H1 (cell line): ENCODE results near the gene TLL1. TPM values are rescaled to one million over a fixed set of nuclear protein-coding genes. Genes with fewer than 3 reads are reported as not detected.

ENCODE experiments used
- CTCF ChIA-PET: fragments of 300-600 bp; sonication (Branson Sonifier 250); formaldehyde crosslinking; loops from one replicate; lab custom pipeline; 2021; ENCODE audit not compliant: partially characterized antibody; lab: Charles Lee
- POLR2A ChIA-PET: fragments of 300-600 bp; sonication (Branson Sonifier 250); formaldehyde crosslinking; loops from one replicate; lab custom pipeline; 2021; ENCODE audit warnings: inconsistent platforms; ENCODE audit not compliant: partially characterized antibody; lab: Charles Lee
- DNase-seq, 2 experiments: peaks; one replicate each; pipeline versions ENCODE4 v3.0.0 to v3.0.0-alpha.2; 2010 to 2022; ENCODE audit warnings: low spot score in 2 of 2, low read depth in 1 of 2, mixed read lengths in 1 of 2
- FAIRE-seq: peaks from 2 replicates; lab custom pipeline; 2011; peaks lifted over from hg19 to GRCh38; lab: Jason Lieb, UNC
- H2AFZ ChIP-seq: 2 replicates; pipeline ENCODE4 v1.8.1; 2012; ENCODE audit warnings: low read length, inconsistent platforms
- H2AK5ac ChIP-seq: 2 replicates; pipeline ENCODE4 v1.6.1; 2013; ENCODE audit warnings: low read depth, low read length
- H2BK120ac ChIP-seq: replicated peaks from 2 replicates; pipeline ENCODE3; 2013; ENCODE audit warnings: low read depth, low read length, inconsistent platforms
- H2BK12ac ChIP-seq: 2 replicates; pipeline ENCODE4 v1.6.1; 2013; ENCODE audit warnings: low read depth, low read length
- H2BK15ac ChIP-seq: 2 replicates; pipeline ENCODE4 v1.6.1; 2013; ENCODE audit warnings: low read length
- H2BK20ac ChIP-seq: 2 replicates; pipeline ENCODE4 v1.6.1; 2013; ENCODE audit warnings: low read length
- H2BK5ac ChIP-seq: 2 replicates; pipeline ENCODE4 v1.6.1; 2013; ENCODE audit warnings: low read depth, low read length
- H3K14ac ChIP-seq: 2 replicates; pipeline ENCODE4 v1.6.1; 2013; ENCODE audit warnings: inconsistent platforms; ENCODE audit not compliant: insufficient read length
- H3K18ac ChIP-seq: 2 replicates; pipeline ENCODE4 v1.6.1; 2013; ENCODE audit warnings: low read length; ENCODE audit errors: extremely low read depth
- H3K23ac ChIP-seq: 2 replicates; pipeline ENCODE4 v1.6.1; 2013; ENCODE audit warnings: inconsistent platforms; ENCODE audit not compliant: insufficient read length
- H3K23me2 ChIP-seq: 2 replicates; pipeline ENCODE4 v1.6.1; 2013; ENCODE audit warnings: low read depth, low read length
- H3K27ac ChIP-seq: 2 replicates; pipeline ENCODE4 v1.6.1; 2011; ENCODE audit warnings: low read depth, low read length, inconsistent platforms
- H3K27me3 ChIP-seq, 4 experiments: replicated peaks in 1 of 4; 1 replicate in 1 of 4; 2 replicates in 3 of 4; pipeline versions ENCODE4 v1.6.1 to v1.8.1; 2011 to 2013; ENCODE audit warnings: low read length in 3 of 4, mild to moderate bottlenecking in 3 of 4, inconsistent platforms in 2 of 4, mixed read lengths in 2 of 4, moderate library complexity in 1 of 4; ENCODE audit not compliant: control insufficient read depth in 3 of 4, insufficient read depth in 3 of 4; ENCODE audit errors: extremely low read depth in 1 of 4
- H3K36me3 ChIP-seq, 4 experiments: 2 replicates each; pipeline versions ENCODE4 v1.6.1 to v1.8.1; 2011 to 2013; ENCODE audit warnings: mild to moderate bottlenecking in 4 of 4, low read length in 3 of 4, moderate library complexity in 2 of 4, control low read depth in 1 of 4, inconsistent platforms in 1 of 4; ENCODE audit not compliant: insufficient read depth in 4 of 4, control insufficient read depth in 2 of 4
- H3K4ac ChIP-seq: replicated peaks from 2 replicates; pipeline ENCODE3; 2013; ENCODE audit warnings: low read length, low read depth, mixed read lengths, inconsistent platforms; ENCODE audit not compliant: insufficient read length
- H3K4me1 ChIP-seq, 4 experiments: replicated peaks in 1 of 4; 1 replicate in 1 of 4; 2 replicates in 3 of 4; pipeline versions ENCODE4 v1.6.1 to v1.8.1; 2011 to 2013; ENCODE audit warnings: low read length in 3 of 4, inconsistent platforms in 2 of 4, mixed read lengths in 1 of 4; ENCODE audit not compliant: insufficient read depth in 4 of 4, control insufficient read depth in 3 of 4
- H3K4me2 ChIP-seq, 2 experiments: 2 replicates each; pipeline versions ENCODE4 v1.6.1 to v1.8.1; 2011 to 2013; ENCODE audit warnings: low read depth in 2 of 2, low read length in 2 of 2, control low read depth in 1 of 2, inconsistent platforms in 1 of 2, mild to moderate bottlenecking in 1 of 2; ENCODE audit not compliant: insufficient read depth in 1 of 2
- H3K4me3 ChIP-seq, 4 experiments: fragments of 200-600, 300-600 bp in 1 of 4; sonication (generic), shearing (Covaris generic), sonication (Bioruptor Twin) in 1 of 4; 2 replicates each; pipeline versions ENCODE4 v1.5.1 to v1.8.1; 2011 to 2016; ENCODE audit warnings: low read length in 4 of 4, low read depth in 3 of 4, control low read depth in 2 of 4, inconsistent platforms in 2 of 4, mild to moderate bottlenecking in 2 of 4, mixed read lengths in 1 of 4, moderate library complexity in 1 of 4; ENCODE audit not compliant: insufficient read depth in 2 of 4; ENCODE audit errors: extremely low read depth in 1 of 4
- H3K56ac ChIP-seq: replicated peaks from 2 replicates; pipeline ENCODE3; 2013; ENCODE audit warnings: low read depth, mild to moderate bottlenecking, mixed read lengths, low read length, inconsistent platforms; ENCODE audit not compliant: insufficient read length
- H3K79me1 ChIP-seq: 2 replicates; pipeline ENCODE4 v1.6.1; 2013; ENCODE audit warnings: low read depth, low read length, control low read depth
- H3K79me2 ChIP-seq, 2 experiments: 2 replicates each; pipeline versions ENCODE4 v1.6.1 to v1.8.1; 2012 to 2013; ENCODE audit warnings: low read length in 2 of 2, mild to moderate bottlenecking in 2 of 2, inconsistent platforms in 1 of 2; ENCODE audit not compliant: insufficient read depth in 2 of 2, control insufficient read depth in 1 of 2
- H3K9ac ChIP-seq, 4 experiments: replicated peaks in 1 of 4; 1 replicate in 1 of 4; 2 replicates in 3 of 4; pipeline versions ENCODE4 v1.6.1 to v1.8.1; 2011 to 2013; ENCODE audit warnings: low read depth in 3 of 4, low read length in 3 of 4, control low read depth in 2 of 4, mild to moderate bottlenecking in 2 of 4, moderate library complexity in 2 of 4, inconsistent platforms in 1 of 4; ENCODE audit errors: extremely low read depth in 1 of 4
- H3K9me3 ChIP-seq, 2 experiments: 2 replicates each; pipeline versions ENCODE4 v1.6.1 to v1.8.1; 2012 to 2013; ENCODE audit warnings: mild to moderate bottlenecking in 2 of 2, moderate library complexity in 2 of 2, control low read depth in 1 of 2, inconsistent platforms in 1 of 2, low read depth in 1 of 2, low read length in 1 of 2, mixed read lengths in 1 of 2; ENCODE audit not compliant: insufficient read depth in 2 of 2
- H4K20me1 ChIP-seq, 2 experiments: replicated peaks in 1 of 2; 2 replicates each; pipeline versions ENCODE3 to v1.8.1; 2011 to 2013; ENCODE audit warnings: inconsistent platforms in 2 of 2, low read length in 2 of 2, mild to moderate bottlenecking in 1 of 2; ENCODE audit not compliant: insufficient read depth in 2 of 2, control insufficient read depth in 1 of 2
- H4K5ac ChIP-seq: 2 replicates; pipeline ENCODE4 v1.6.1; 2013; ENCODE audit warnings: low read length, low read depth, mixed read lengths, inconsistent platforms; ENCODE audit not compliant: insufficient read length
- H4K8ac ChIP-seq: 2 replicates; pipeline ENCODE4 v1.8.0; 2013; ENCODE audit warnings: mild to moderate bottlenecking, moderate library complexity, low read length, inconsistent platforms; ENCODE audit not compliant: insufficient read depth; ENCODE audit errors: extremely low read depth
- H4K91ac ChIP-seq: replicated peaks from 2 replicates; pipeline ENCODE3; 2013; ENCODE audit warnings: low read length, mixed read lengths, inconsistent platforms; ENCODE audit not compliant: insufficient read length
- FOSL1 ChIP-seq: IDR thresholded peaks from 2 replicates; pipeline ENCODE4 v1.6.1; 2011; ENCODE audit warnings: mild to moderate bottlenecking, low read depth, low read length, moderate library complexity; ENCODE audit not compliant: insufficient read depth
- HDAC2 ChIP-seq, 2 experiments: fragments of 300-600 bp in 1 of 2; sonication (generic) in 1 of 2; IDR thresholded peaks; 2 replicates each; pipeline ENCODE4 v1.6.1; 2011 to 2012; ENCODE audit warnings: low read depth in 2 of 2, low read length in 2 of 2, mild to moderate bottlenecking in 2 of 2, moderate library complexity in 2 of 2, borderline replicate concordance in 1 of 2, inconsistent platforms in 1 of 2
- JUND ChIP-seq: IDR thresholded peaks from 2 replicates; pipeline ENCODE4 v1.6.1; 2011; ENCODE audit warnings: mild to moderate bottlenecking, improper control_type of control experiment, low read length
- RAD21 ChIP-seq, 2 experiments: IDR thresholded peaks in 1 of 2; conservative IDR thresholded peaks in 1 of 2; 2 replicates each; pipeline ENCODE4 v1.6.1; 2011; ENCODE audit warnings: low read depth in 2 of 2, low read length in 2 of 2, improper control_type of control experiment in 1 of 2, inconsistent platforms in 1 of 2, mild to moderate bottlenecking in 1 of 2, moderate library complexity in 1 of 2
- SIN3A ChIP-seq, 2 experiments: IDR thresholded peaks in 1 of 2; conservative IDR thresholded peaks in 1 of 2; 2 replicates each; pipeline ENCODE4 v1.6.1; 2011 to 2012; ENCODE audit warnings: low read length in 2 of 2, improper control_type of control experiment in 1 of 2, low read depth in 1 of 2, mild to moderate bottlenecking in 1 of 2
- ZNF274 ChIP-seq: IDR thresholded peaks from 2 replicates; pipeline ENCODE4 v1.7.0; 2012; ENCODE audit warnings: low read length, borderline replicate concordance; ENCODE audit errors: extremely low read depth
- WGBS, 2 experiments: shearing (Covaris generic) in 1 of 2; methylation state at CpG; one replicate each; pipeline versions ENCODE4 v1.1.6 to v1.1.7; 2013 to 2015; ENCODE audit warnings: low lambda C conversion rate in 2 of 2, mixed read lengths in 2 of 2, inconsistent platforms in 1 of 2, low coverage in 1 of 2, missing lambda C conversion rate in 1 of 2; ENCODE audit not compliant: insufficient replicate concordance in 2 of 2, insufficient coverage in 1 of 2, insufficient read length in 1 of 2; ENCODE audit errors: extremely low coverage in 1 of 2, missing lambda C conversion rate in 1 of 2; 5-methylcytosine and 5-hydroxymethylcytosine counted together
- polyA plus RNA-seq, 7 experiments: library from polyadenylated mRNA; depleted of rRNA in 3 of 7; stranded (reverse) in 5 of 7; unstranded in 2 of 7; fragments of >200 nt in 5 of 7; fragments of 200-250 nt in 2 of 7; gene quantifications; 1 replicate in 5 of 7; 2 replicates in 1 of 7; 4 replicates in 1 of 7; pipeline versions ENCODE4 v1.2.1 to v1.2.3, GENCODE V29; 2011 to 2013; ENCODE audit warnings: missing spikeins in 2 of 7, mixed read lengths in 2 of 7
- total RNA-seq: library from RNA; stranded (reverse); fragmentation: NEBNext Ultra II Directional; extraction: Animal tissue kit (Norgen Biotek cat#: 25700); gene quantifications from 2 replicates; pipeline ENCODE4 v1.2.1, GENCODE V29; 2021

The TLL1 gene
- total and polyA plus RNA-seq, 2 of the 8 experiments (the other 6 are each of a cell fraction or from before 2014, with no cell fraction given) = 0.18 to 1.1 TPM

GRCh38 chr4:165839615-165840333 lies 33.3 kb upstream of the TLL1 start:
- POLR2A ChIA-PET = no interaction called here
- FAIRE-seq = no peak
- 84% methylated on average over 5 of the region's 5 CpGs; no CpG with 5 or more reads in 1 of the 2 experiments for WGBS, 2 experiments

More at GRCh38 chr4:165839615-165840333, 33.3 kb upstream of the TLL1 start:
- no peak overlapping the region for H3K4me2 ChIP-seq
- no peaks in the 10 kb centered on the region for H3K27me3 ChIP-seq
- no peak for DNase-seq
- H3K27ac ChIP-seq = no peak overlapping the region
- no peak overlapping the region for H3K56ac ChIP-seq
- H3K4me3 ChIP-seq = no peak overlapping the region
- H4K91ac ChIP-seq = no peak overlapping the region
- TF ChIP-seq FOSL1 (no peak), ZNF274 (no peak), RAD21 (IDR thresholded peaks at IDR 0.05 in 1 of 2, conservative IDR thresholded peaks at IDR 0.05 in 1 of 2; ENCODE audit: low read depth in 2 of 2, low read length in 2 of 2) (peak; percentile 11 to 25; a peak in 1 of 4 replicates), SIN3A (conservative IDR thresholded peaks at IDR 0.05 in 1 of 2, IDR thresholded peaks at IDR 0.05 in 1 of 2; ENCODE audit: low read depth in 1 of 2, low read length in 2 of 2) (no peak), HDAC2 (IDR thresholded peaks at IDR 0.05; ENCODE audit: borderline replicate concordance in 1 of 2, low read depth in 2 of 2, low read length in 2 of 2) (no peak), JUND (no peak)
- no peak overlapping the region for H2AFZ ChIP-seq
- no peaks in the 10 kb centered on the region for H4K20me1 ChIP-seq
- no peak overlapping the region for H3K23ac ChIP-seq
- no peak overlapping the region for H3K14ac ChIP-seq
- no peak overlapping the region for H2BK20ac ChIP-seq
- no peaks in the 10 kb centered on the region for H3K9me3 ChIP-seq
- H4K8ac ChIP-seq = no peak overlapping the region
- H3K79me2 ChIP-seq = no peaks in the 10 kb centered on the region
- H2BK12ac ChIP-seq = no peak overlapping the region
- H2BK15ac ChIP-seq = no peak overlapping the region
- no peaks in the 10 kb centered on the region for H3K36me3 ChIP-seq
- H4K5ac ChIP-seq = no peak overlapping the region
- no peaks in the 10 kb centered on the region; the same call in 1 of the 2 replicates for H3K23me2 ChIP-seq
- CTCF ChIA-PET = no interaction called here
- H3K4me1 ChIP-seq = no peaks in the 10 kb centered on the region; a peak in 1 of 7 replicates
- no peak overlapping the region for H3K18ac ChIP-seq
- no peak overlapping the region for H2AK5ac ChIP-seq
- no peaks in the 10 kb centered on the region for H3K79me1 ChIP-seq
- no peak overlapping the region for H2BK5ac ChIP-seq
- no peak overlapping the region for H3K4ac ChIP-seq
- no peak overlapping the region for H3K9ac ChIP-seq
- H2BK120ac ChIP-seq = no peak overlapping the region
